ENCODE data around the gene CELA1. TPM values are rescaled to one million over a fixed set of nuclear protein-coding genes. Genes with fewer than 3 reads are reported as not detected.
A peak's percentile ranks its signal among the peaks of the same experiment; 100 is the strongest.

The CELA1 gene
- total RNA-seq, 1 donor from 2014 or later = not detected

DNA sequence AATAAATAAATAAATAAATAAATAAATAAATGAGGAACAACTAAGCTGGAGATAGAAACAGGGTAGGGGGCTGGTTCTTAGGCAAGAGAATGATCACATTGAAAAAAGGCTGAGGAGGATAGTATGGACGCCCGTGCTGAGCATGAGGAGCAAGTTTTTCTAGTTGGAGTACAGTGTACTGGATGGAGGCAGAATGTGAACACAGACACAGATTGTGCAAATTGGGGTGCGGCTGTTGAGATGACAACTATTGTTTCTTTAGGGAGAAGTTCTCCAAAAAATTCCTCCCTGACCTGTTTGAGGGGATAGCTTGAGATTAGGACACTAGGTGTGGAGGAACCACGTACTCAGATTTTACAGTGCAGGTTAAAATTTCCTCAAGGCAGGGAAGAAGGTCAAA is 21.5 kb downstream of the CELA1 start:
- H3K36me3 Mint-ChIP-seq (ENCODE audit: low read depth) = no peaks in the 10 kb centered on the region
- no peak overlapping the region for H3K4me3 Mint-ChIP-seq
- no peaks in the 10 kb centered on the region for H3K27me3 Mint-ChIP-seq (ENCODE audit: low read depth)
- no peaks in the 10 kb centered on the region for H3K9me3 Mint-ChIP-seq
- H3K4me1 Mint-ChIP-seq = peaks cover 23% of the 10 kb centered on the region
- TF ChIP-seq, protein P1, sequence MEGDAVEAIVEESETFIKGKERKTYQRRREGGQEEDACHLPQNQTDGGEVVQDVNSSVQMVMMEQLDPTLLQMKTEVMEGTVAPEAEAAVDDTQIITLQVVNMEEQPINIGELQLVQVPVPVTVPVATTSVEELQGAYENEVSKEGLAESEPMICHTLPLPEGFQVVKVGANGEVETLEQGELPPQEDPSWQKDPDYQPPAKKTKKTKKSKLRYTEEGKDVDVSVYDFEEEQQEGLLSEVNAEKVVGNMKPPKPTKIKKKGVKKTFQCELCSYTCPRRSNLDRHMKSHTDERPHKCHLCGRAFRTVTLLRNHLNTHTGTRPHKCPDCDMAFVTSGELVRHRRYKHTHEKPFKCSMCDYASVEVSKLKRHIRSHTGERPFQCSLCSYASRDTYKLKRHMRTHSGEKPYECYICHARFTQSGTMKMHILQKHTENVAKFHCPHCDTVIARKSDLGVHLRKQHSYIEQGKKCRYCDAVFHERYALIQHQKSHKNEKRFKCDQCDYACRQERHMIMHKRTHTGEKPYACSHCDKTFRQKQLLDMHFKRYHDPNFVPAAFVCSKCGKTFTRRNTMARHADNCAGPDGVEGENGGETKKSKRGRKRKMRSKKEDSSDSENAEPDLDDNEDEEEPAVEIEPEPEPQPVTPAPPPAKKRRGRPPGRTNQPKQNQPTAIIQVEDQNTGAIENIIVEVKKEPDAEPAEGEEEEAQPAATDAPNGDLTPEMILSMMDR (conservative IDR thresholded peaks at IDR 0.05) = no peak
- no peak for DNase-seq (ENCODE audit: low read depth, low spot score)
- H3K27ac Mint-ChIP-seq (ENCODE audit: unreplicated experiment) = peak overlapping the region; percentile 24

DNA sequence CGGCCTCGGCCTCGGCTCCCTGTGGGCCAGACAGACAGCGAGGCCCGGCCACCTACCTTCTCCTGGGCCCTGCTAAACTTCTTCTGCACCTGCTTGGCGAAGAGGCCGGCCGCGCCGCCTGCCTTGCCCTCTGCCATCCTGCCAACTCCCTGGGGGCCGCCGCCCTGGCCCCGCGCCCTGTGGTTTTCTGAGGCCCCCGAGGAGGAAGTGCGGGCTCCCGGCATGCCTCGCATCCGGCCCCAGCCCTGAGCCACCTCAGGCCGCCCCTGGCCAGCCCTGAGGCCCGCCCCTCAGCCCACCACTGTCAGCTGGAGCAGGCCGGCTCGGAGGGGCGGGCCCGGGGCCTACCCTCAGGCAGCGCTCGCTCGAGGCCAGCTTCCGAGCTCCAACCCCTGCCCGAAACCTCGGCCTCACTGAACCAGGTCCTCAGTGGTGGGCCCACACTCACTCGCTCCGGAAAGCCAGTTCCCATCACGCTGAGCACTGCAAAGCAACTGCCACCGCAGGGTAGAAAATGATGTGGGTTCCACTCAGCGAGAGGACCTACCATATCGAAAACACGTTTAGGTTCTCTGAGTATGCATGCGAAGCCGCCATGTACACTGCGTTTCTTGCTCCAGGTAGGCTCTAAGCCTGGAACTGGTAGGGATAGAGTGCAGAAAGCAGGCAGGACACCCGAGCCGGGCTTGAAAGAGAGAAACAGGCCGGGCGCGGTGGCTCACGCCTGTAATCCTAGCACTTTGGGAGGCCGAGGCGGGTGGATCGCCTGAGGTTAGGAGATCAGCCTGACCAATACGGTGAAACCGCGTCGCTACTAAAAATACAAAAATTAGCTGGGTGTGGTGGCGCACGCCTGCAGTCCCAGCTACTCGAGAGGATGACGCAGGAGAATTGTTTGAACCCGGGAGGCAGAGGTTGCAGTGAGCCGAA is 22.2 kb downstream of the CELA1 start, which contains the start of gene BIN2:
TSS of gene BIN2 (minus strand) at position 209 of the 930 bp plus-strand sequence. CDS start at position 137, 72 bp downstream.
- H3K4me3 Mint-ChIP-seq = no peak within 1 kb of the TSS
- peaks cover 23% of the 10 kb centered on the region for H3K4me1 Mint-ChIP-seq
- H3K9me3 Mint-ChIP-seq = no peaks in the 10 kb centered on the region
- peak within 1 kb of the TSS; percentile 24 for H3K27ac Mint-ChIP-seq (ENCODE audit: unreplicated experiment)
- TF ChIP-seq, protein P1 (conservative IDR thresholded peaks at IDR 0.05) = no peak
- H3K27me3 Mint-ChIP-seq (ENCODE audit: low read depth) = no peaks in the 10 kb centered on the region
- DNase-seq (ENCODE audit: low read depth, low spot score) = no peak
- no peaks in the 10 kb centered on the region for H3K36me3 Mint-ChIP-seq (ENCODE audit: low read depth)

DNA sequence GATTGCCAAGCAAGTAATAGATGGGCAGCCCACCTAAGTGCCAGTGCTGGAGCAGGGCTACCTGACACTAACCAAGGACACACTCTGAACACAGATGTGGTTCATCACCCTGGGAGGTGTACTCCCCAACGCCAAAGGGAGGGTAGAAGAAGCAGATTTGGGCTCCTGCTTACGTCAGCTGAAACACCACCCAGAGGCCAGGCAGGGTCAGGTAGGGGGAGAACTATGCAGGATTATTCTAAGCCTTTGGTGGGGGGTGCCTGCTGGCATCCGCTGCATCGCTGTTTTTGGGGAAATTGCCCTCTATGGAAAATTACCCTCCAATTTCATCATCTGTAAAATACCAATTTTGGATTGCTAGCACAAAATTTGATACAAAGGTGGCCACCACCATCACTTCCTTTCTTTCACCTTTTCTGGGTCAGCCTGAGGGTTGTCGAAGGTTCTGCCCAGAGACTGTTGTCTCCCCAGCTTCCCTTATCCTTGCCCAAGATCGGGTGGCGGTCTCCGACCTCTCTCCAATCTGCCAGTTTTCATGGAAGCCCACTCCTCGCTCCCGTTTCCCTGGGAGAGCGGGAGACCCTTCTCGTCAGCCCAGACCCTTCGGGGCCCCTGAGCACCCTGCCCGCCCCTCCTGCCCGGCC is 23.0 kb downstream of the CELA1 start:
- H3K36me3 Mint-ChIP-seq (ENCODE audit: low read depth) = no peaks in the 10 kb centered on the region
- no peak overlapping the region for H3K4me3 Mint-ChIP-seq
- TF ChIP-seq, protein P1 (conservative IDR thresholded peaks at IDR 0.05) = no peak
- DNase-seq (ENCODE audit: low read depth, low spot score) = no peak
- H3K27ac Mint-ChIP-seq (ENCODE audit: unreplicated experiment) = no peak overlapping the region
- no peaks in the 10 kb centered on the region for H3K9me3 Mint-ChIP-seq
- peaks cover 23% of the 10 kb centered on the region for H3K4me1 Mint-ChIP-seq
- no peaks in the 10 kb centered on the region for H3K27me3 Mint-ChIP-seq (ENCODE audit: low read depth)

GRCh38 chr12:51322452-51322851 is 24.0 kb downstream of the CELA1 start:
- Mint-ChIP-seq H3K4me3 (no peak overlapping the region), H3K27me3 (ENCODE audit: low read depth) (no peaks in the 10 kb centered on the region), H3K9me3 (no peaks in the 10 kb centered on the region), H3K4me1 (peaks cover 23% of the 10 kb centered on the region), H3K36me3 (ENCODE audit: low read depth) (no peaks in the 10 kb centered on the region), H3K27ac (ENCODE audit: unreplicated experiment) (no peak overlapping the region)
- TF ChIP-seq, protein P1 (conservative IDR thresholded peaks at IDR 0.05) = no peak
- DNase-seq (ENCODE audit: low read depth, low spot score) = no peak

GRCh38 chr12:51321882-51322281 is 24.6 kb downstream of the CELA1 start:
- TF ChIP-seq, protein P1 (conservative IDR thresholded peaks at IDR 0.05) = no peak
- Mint-ChIP-seq H3K27ac (ENCODE audit: unreplicated experiment) (no peak overlapping the region), H3K4me3 (no peak overlapping the region), H3K9me3 (no peaks in the 10 kb centered on the region), H3K36me3 (ENCODE audit: low read depth) (no peaks in the 10 kb centered on the region), H3K27me3 (ENCODE audit: low read depth) (no peaks in the 10 kb centered on the region), H3K4me1 (peaks cover 18% of the 10 kb centered on the region)
- DNase-seq (ENCODE audit: low read depth, low spot score) = no peak

Measured in neural crest cell (in vitro differentiated cells).